GM19239 (cell line): ENCODE measurements around the gene DOHH.

Experiments used
- DNase-seq: peaks from one replicate; pipeline ENCODE4 v3.0.0; 2011; ENCODE audit warnings: low spot score; ENCODE audit not compliant: insufficient read length
- FAIRE-seq: peaks from 2 replicates; lab custom pipeline; 2011; peaks lifted over from hg19 to GRCh38; lab: Jason Lieb, UNC

Gene DOHH

DNA sequence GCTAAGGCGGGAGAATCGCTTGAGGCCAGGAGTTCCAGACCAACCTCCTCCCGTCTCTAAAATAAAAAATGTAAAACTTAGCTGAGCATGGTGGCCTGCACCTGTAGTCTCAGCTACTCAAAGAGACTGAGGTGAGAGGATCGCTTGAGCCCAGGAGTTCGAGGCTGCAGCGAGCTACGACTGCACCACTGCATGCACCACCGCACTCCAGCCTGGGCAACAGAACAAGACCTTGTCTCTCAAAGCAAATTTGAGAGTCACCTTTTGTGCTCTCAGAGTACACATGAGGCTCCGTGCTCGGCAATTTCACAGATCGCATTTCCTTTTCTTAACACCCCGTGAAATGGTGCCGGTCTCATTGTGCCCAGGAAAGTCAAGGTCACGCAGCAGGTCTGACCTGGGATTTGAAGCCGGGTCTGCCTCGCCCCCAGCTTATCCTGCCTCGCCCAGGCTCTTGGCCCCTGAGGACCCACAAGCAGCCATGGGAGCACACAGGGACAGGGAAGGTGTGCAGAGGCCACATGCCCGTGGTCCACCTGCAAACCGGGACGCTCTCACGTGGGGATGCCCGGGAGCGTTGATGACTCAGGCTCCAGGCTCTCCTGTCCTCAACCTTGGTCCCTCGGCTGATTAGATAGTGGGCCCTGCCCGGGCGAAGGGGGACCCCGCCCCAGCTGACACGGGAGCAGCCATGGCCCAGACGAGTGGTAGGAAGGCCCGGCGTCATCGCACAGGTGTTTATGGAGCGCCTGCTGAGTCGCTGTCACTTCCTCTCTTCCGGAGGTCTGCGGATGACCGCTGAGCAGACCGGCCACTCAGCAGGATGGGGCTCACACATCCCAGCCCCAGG, 19.0 kb downstream of the DOHH start:
- FAIRE-seq (no peak), DNase-seq (no peak)

DNA sequence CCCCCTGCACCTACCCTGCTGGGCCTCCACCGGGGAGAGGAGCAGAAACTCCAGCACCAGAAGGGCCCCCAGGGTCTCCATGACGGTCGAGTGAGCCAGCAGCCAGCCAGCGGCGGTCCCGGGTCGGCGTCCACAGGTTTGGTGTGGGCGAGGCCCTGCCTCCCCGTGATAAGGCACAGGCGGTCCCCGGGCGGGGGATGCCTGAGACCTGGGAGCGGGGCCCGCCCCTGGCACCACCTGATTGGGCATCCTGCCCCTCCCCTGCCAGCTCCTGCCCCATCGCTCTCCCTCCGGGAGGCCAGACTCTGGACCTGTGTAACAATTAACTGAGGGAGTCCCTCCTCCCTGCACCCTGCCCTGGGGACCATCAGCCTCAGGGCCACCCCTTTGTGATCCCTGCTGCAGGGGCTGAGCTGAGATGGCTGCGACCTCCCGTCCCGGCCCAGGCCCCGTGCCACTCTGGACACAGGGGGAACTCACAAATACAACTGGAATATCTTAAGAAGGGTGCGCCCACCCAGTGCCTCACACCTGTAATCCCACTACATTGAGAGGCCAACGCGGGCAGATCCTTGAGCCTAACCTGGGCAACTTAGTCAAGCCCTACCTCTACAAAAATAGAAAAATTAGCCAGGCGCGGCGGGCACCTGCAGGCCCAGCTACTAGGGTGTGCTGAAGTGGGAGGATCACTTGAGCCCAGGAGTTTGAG, 19.9 kb downstream of the DOHH start, which contains the start of gene SMIM24:
SMIM24 (minus strand) TSS at position 143 of the 709 bp plus-strand sequence; CDS start at position 81, 62 bp downstream.
- FAIRE-seq (no peak), DNase-seq (no peak)

DNA sequence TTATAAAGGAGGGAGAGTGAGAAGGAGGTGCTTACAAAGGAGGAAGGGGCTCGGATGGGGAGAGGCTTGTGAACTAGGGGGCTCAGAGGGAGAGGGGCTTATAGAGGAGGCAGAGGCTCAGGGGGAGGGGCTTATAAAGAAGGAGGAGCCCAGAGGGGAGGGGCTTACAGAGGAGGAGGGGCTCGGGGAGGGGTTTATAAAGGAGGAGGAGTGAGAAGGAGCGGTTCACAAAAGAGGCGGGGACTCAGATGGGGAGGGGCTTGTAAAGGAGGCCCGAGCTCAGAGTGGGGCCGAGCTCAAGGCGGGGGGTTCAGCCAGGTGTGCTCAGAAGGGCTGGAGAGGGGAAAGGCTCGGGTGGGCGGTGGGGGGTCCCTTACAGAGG, 20.6 kb downstream of the DOHH start:
- FAIRE-seq: no peak
- DNase-seq: no peak

DNA sequence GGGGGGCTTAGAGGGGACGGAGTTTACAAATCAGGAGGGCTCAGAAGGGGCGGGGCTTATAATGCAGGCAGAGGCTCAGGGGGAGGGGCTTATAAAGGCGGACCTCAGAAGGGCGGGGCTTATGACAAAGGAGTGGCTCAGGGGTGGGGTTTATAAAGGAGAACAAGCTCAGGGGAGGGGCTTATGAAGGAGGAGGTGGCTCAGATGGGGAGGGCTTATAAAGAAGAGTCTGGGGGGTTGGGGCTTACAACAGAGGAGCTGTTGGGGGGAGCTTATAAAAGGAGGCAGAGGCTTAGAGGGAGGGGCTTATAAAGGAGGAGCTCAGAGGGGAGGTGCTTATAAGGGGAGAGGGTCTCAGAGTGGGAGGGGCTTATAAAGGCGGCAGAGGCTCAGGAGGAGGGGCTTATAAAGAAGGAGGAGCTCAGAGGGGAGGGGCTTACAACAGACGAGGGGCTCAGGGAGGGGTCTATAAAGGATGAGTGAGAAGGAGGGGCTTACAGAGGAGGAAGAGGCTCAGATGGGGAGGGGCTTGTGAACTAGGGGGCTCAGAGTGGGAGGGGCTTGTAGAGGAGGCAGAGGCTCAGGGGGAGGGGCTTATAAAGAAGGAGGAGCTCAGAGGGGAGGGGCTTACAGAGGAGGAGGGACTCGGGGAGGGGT, 21.2 kb downstream of the DOHH start:
- peak; percentile 4 for FAIRE-seq
- DNase-seq: no peak

DNA sequence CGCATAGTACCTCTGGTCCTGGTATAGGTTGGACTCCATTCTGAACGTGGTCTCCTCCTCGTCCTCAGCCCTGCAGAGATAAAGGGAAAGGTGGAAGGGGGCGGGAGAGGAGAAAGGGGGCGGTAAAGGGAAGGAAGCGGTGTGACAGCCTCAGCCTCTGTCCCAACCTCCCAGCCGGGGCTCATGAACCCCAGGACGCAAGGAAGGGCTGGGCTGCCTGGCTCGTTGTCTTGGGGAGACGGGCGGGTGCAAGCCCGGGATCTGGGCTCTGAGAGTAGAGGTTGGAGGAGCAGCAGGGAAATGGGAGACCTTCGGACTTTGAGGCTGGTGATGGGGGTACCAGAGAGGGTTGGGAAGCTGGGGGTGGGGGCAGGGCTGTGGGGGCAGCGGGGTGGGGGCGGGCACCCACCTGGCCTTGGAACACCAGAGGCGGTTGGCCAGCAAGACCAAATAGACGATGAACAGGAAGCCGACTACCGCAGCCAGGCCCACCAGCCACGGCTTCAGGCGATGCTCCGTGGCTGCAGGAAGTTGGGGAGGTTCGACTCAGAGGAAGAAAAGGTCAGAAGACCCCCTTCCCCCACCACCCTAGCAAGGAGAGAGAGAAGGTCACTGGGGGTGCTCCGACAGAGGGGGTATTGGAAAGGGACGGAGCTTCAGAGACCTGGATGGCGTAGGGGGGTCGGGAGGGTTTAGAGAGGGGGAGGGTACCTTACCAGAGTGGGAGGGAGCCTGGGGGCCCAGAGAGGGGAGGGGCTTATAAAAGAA, 21.9 kb downstream of the DOHH start:
- DNase-seq (no peak), FAIRE-seq (no peak)

DNA sequence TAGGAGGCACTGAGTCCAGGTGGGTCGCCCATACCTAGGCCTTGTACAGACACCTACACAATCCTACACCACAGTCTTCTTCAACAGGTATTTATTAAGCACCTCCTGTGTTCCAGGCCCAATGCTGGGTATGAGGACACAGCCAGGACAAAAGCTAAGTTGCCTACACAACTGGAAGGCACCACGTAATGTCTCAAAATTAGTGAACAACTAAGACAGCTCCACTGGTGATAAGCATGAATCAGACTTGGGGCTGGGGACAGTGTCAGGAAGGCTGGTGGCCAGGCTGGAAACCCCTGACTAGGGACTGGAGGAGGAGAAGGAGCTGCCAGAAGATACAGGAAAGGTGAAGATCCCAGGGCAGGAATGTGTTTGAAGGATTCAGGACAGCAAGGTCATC, 22.5 kb downstream of the DOHH start:
- FAIRE-seq (no peak), DNase-seq (no peak)

DNA sequence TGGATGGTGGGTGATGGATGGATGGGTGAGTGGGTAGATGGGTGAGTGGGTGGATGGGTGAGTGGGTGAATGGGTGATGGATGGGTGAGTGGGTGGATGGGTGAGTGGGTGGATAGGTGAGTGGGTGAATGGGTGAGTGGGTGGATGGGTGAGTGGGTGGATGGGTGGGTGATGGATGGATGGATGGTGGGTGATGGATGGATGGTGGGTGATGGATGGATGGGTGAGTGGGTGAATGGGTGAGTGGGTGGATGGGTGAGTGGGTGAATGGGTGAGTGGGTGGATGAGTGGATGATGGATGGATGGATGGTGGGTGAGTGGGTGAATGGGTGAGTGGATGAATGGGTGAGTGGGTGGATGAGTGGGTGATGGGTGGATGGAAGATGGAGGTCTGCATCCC, 23.0 kb downstream of the DOHH start:
- no peak for FAIRE-seq
- DNase-seq: no peak

DNA sequence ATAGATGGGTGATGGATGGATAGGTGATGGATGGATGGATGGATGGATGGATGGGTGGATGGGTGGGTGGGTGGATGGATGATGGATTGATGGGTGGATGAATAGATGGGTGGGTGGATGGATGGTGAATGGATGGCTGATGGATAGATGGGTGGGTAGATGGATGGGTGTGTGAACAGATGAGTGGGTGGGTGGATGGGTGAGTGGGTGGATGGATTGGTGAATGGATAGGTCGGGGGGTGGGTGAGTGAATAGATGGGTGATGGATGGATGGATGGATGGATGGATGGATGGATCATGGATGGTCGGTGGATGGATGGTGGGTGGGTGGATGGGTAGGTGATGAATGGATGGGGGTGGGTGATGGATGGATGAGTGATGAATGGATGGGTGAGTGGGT, 23.6 kb downstream of the DOHH start:
- DNase-seq: no peak
- no peak for FAIRE-seq

DNA sequence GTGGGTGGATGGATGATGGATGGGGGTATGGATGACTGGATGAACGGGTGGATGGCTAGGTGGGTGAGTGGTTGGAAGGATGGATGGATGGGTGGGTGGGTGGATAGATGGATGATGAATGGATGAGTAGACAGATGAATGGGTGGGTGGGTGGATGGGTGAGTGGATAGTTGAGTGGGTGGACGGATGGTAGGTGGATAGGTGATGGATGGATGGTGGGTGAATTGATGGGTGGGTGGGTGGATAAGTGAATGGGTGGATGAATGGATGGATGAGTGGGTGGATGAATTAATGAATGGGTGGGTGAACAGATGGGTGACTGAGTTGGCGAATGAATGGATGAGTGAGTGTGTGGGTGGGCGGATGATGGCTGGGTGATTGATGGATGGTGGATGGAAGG, 25.0 kb downstream of the DOHH start:
- DNase-seq (no peak), FAIRE-seq (no peak)

DNA sequence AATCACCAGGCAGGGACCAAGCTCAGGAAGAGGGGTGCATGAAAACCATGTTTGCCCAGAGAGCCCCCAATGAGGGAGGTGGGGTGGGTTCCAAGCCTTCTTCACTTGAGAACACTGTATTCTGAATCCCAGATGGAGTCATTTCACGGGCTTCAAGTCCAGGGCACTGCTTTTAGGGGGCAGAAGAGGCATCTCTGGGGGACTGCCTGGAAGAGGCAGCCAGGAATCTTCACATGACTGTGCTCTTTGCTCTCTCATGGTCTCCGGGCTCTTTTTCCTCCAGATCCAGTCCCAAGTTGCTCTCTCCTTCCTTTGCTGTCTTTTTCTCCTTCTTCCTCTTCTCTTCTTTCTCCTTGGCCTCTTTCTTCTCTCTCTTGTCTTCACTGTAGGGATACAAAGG, 25.9 kb downstream of the DOHH start:
- no peak for DNase-seq
- no peak for FAIRE-seq

DNA sequence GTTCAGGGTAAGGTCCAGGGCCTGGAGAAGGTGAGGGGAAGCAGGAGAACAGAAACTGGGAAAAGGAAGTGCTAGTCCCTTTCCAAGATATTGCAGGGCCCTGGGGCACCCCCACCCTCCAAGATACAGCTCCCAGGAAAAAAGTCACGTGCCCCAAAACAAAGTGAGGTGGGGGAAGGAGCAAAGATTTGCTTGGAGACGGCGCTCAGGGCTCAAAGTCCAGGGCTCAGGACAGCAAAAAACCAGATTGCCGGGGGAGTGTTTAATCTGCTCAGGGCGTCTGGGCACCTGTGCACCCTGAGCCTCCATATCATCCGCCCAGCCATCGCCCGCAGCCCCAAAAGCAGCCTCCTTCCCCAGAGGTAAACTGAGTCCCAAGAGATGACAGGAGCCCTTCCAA, 26.5 kb downstream of the DOHH start:
- no peak for FAIRE-seq

DNA sequence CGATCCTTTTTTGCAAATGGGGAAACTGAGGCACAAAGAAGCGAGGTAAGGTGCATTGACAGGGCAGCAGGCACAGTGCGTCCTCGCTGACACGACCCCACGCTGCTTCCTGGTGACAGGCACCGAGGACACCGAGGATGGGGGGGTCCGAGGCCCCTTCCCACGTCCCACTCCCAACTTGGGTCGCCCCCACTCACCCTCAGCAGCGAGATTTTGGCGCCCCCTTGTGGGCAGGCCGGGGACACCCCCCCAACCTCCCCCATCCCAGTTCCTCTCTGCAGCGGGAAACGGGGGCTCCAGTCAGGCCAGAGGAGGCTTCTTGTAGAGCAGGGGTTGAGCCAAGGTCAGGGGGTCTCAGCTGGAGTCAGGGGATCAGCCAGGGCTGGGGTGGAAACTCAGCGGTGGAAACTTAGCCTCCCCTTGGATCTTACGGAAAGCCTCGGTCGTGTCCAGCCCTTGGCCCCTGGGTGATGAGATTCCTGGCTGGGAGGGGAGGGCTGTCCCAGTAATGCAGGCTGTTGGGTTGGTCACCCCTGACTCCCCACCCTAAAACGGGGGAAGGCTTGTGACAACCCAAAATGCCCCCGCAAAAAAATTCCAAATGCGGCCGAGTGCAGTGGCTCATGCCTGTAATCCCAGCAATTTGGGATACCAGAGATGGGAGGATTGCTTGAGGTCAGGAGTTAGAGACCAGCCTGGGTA, 28.4 kb downstream of the DOHH start:
- no peak for DNase-seq
- FAIRE-seq: no peak

More for the DNA sequence above, 26.5 kb downstream of the DOHH start:
- no peak for DNase-seq

DNA sequence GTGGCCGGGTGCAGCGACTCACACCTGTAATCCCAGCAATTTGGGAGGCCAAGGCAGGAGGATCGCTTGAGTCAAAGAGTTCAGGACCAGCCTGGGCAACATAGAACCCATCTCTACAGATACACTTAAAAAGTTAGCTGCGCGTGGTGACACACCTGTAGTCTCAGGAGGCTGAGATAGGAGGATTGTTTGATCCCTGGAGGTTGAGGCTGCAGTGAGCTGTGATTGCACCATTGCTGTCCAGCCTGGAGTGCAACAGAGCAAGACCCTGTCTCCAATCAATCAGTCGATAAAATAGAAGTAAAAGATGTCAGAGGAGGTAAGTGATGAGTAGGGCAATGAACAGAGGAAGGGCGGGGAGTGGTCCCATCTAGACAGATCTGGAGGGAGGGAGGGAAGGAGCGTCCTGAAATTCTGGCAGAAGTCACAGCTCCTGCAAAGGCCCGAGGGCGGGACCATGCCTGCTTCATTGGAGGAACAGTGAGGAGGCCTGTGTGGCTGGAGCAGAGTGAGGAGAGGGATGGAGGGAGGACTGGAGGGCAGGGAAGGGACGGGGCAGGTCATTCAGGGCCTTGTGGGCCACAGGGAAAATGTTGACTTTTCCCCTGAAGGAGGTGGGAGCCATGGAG, 29.9 kb downstream of the DOHH start:
- no peak for DNase-seq
- no peak for FAIRE-seq

DNA sequence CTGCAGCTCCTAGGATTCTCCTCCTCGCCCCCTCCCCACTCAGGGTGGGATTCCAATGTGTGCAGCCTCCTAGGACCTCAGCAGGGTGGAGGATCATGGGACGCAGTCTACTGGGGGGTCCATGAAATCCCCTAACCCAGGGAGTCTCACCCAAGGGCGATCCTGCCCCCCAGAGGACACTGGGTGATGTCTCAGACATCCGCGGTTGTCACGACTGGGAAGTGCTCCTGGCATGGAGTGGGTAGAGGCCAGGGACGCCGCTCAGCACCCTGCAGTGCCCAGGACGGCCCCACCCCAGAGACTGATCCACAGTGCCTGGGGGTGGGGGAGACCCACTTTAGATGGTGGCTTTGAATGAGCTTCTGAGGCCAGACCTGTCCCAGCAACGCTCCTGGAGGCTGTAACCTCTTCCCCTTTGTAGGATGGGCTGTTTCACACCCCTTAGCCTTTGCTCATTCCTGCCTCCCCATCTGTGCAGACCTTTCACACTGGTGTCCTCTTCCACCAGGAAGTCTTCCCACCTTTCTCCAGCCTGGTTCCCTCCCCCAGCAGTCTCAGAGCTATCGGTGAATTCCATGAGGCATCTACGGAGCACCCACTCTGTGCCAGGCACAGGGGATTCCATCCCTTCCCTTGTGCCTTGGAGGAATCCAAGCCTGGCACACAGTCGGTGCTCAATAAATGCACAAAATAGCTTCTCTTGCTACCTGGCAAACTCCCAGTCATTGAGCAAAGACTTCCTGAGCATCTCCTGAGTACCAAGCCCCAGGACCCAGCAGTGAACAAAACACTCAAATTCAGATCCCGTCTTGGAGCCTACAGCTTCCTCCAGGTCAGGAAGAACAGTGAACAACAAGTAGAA, 30.6 kb downstream of the DOHH start:
- FAIRE-seq (no peak), DNase-seq (no peak)

DNA sequence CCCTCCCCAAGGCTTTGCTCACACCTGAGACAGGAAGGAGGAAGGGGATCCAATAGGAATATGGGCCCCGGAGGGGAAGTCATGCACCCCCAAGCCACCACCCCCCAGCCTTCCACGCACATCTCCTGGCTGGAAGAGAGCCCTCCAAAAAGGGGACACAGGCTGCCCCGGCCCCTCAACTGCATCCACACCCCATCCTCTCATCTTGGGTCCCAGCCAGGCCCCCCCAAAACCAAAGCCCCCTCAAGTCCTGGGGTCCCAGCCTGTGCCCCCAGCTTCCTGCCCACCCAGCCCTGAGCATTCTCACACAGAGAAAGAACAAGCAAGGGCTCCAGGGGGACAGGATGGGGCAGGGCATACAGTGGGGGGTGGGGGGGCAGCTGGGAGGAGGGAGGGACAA, 32.3 kb downstream of the DOHH start:
- no peak for DNase-seq
- no peak for FAIRE-seq

DNA sequence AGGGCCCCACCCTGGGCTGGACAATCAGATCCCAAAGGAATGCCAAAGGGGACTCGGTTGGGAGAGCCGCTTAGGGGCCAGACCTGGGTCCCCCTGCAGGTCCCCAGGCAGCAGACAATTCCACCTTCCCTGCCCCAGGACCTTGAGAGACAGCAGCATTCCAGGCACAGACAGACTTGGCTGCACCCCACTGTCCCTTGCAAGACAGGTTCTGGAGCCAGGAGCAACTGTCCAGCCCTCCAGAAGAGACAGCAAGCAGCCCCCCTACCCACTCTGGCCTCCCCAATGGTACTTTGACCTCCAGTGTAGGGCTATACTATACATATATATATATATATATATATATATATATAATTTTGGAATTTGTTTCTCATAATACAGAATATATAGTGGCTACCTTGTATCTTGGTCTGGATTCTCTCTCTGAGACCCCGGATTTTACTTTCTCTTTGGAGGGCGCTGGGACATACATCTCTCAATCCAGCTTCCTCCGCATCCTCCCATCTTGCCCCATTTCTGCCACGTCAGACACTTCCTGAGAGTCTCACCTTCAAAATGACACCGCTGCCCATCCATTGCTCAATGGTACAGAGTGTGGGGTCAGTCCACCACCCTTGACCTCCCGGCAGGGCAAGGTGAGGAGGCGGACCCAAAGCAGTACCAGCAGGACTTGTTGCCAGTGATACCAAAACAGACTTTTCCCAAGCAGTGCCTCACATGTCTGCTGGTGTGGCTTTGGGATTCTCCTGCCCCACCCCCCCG, 32.9 kb downstream of the DOHH start:
- DNase-seq (no peak), FAIRE-seq (no peak)

DNA sequence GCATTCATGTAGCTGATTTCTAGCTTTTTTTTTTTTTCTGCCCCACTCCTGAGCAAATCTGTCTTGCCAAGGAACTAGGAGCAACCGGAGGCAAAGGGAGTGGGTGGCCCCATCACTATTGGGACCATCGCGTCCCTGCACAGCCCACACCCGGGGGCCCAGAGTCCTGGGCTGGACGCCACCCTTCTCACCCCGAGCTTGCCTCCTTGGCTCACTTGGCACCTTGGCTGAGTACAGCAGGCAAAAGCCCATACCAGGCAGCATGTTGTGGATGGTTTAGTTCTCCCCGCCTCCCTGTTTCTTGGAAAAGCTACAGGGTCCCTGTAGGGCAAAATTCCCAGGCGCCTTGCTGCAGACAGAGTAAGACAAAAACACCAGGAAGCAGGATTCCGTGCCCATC, 33.8 kb downstream of the DOHH start:
- DNase-seq (no peak), FAIRE-seq (no peak)

DNA sequence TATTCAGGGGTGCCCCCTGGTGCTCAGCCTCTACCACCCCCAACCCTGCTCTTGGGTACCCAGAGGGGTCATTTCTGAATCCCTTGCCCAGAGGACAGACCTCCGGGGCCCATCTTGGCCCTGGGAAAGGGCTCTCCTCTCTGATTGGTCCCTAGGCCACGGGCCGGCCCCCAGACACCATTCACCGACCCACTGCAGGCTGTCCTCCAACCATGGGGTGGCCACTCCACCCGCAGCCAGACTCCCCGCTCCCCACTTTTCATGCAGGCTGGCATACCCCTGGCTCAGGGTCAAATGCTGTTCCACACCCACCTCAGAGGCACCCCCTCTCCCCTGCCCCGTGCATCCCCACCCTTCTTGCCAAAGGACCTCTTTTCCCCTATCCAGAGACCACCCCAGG, 34.9 kb downstream of the DOHH start:
- no peak for FAIRE-seq
- DNase-seq: no peak
